Mononuclear cell (primary cell): ENCODE measurements around the gene CCDC69. TPM values are rescaled to one million over a fixed set of nuclear protein-coding genes. Genes with fewer than 3 reads are reported as not detected.
"Not testable (repeated sequence)": the region's sequence is repeated elsewhere in the genome, so short reads cannot be mapped to it uniquely, and the experiment has no call there.

Experiments used
- H3K27me3 ChIP-seq: 2 replicates; pipeline ENCODE4 v1.6.0; 2011; ENCODE audit warnings: low read length, control low read depth; ENCODE audit not compliant: insufficient read depth
- H3K4me1 ChIP-seq: 2 replicates; pipeline ENCODE4 v1.5.1; 2011; ENCODE audit warnings: mild to moderate bottlenecking, low read length, control low read depth; ENCODE audit not compliant: insufficient read depth
- H3K4me3 ChIP-seq: 2 replicates; pipeline ENCODE4 v1.5.1; 2011; ENCODE audit warnings: mild to moderate bottlenecking, low read length, moderate library complexity
- H3K9me3 ChIP-seq: 2 replicates; pipeline ENCODE4 v1.5.1; 2011; ENCODE audit warnings: low read depth, mild to moderate bottlenecking, control low read depth, low read length
- total RNA-seq: library from RNA; depleted of rRNA; stranded (reverse); fragments of >200 nt; gene quantifications from one replicate; pipeline ENCODE4 v1.2.3, GENCODE V29; 2012

CCDC69 gene
- total RNA-seq, 1 donor, result 142 TPM

GRCh38 chr5:151237685-151238084 lies 13.8 kb upstream of the CCDC69 start:
- Histone ChIP-seq H3K4me3 (no peak overlapping the region), H3K9me3 (no peaks in the 10 kb centered on the region), H3K27me3 (no peaks in the 10 kb centered on the region), H3K4me1 (peaks cover 75% of the 10 kb centered on the region)

- peaks cover 82% of the 10 kb centered on the region for H3K4me1 ChIP-seq
- no peaks in the 10 kb centered on the region for H3K27me3 ChIP-seq
- H3K9me3 ChIP-seq, result no peaks in the 10 kb centered on the region
- no peak overlapping the region for H3K4me3 ChIP-seq
These were observed 13.0 kb upstream of the CCDC69 start for GRCh38 chr5:151236888-151237287.

DNA sequence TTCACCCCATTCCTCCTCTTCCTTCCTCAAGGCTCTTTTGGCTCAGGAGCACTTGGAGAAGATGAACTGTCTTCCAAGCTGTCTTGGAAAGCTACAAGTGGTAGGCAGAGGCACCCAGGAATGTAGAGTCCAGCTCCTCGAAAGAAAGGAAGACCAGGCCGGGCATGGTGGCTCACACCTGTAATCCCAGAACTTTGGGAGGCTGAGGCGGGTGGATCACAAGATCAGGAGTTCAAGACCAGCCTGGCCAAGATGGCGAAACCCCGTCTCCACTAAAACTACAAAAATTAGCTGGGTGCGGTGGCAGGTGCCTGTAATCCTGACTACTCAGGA lies 11.3 kb upstream of the CCDC69 start:
- H3K9me3 ChIP-seq, H3K27me3 ChIP-seq, H3K4me3 ChIP-seq: not testable (repeated sequence)
- H3K4me1 ChIP-seq, result peaks cover 70% of the 10 kb centered on the region

- no peaks in the 10 kb centered on the region for H3K9me3 ChIP-seq
- no peak overlapping the region for H3K4me3 ChIP-seq
- peaks cover 65% of the 10 kb centered on the region for H3K4me1 ChIP-seq
- H3K27me3 ChIP-seq, result no peaks in the 10 kb centered on the region
These were observed 10.8 kb upstream of the CCDC69 start for GRCh38 chr5:151234476-151235238.

DNA sequence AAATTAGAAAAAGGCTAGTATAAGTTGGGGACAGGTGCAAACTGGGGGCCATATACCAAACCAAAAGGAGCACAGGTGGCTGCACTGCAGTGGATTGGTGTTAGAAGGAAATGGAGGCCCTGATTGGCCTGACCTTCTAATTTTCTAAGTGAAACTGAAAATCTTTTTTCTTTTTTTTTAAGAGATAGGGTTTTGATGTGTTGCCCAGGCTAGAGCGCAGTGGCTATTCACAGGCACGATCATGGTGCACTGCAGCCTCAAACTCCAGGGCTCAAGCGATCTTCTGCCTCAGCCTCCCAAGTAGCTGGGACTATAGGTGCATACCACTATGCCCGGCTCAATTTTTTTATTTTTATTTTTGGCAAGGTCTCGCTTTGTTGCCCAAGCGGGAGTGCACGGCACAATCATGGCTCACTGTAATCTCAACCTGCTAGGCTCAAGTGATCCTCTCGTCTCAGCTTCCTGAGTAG lies 9.8 kb upstream of the CCDC69 start:
- H3K4me3 ChIP-seq, result no peak overlapping the region
- peaks cover 55% of the 10 kb centered on the region for H3K4me1 ChIP-seq
- H3K27me3 ChIP-seq, result no peaks in the 10 kb centered on the region
- no peaks in the 10 kb centered on the region for H3K9me3 ChIP-seq

- peaks cover 58% of the 10 kb centered on the region for H3K4me1 ChIP-seq
These were observed 7.5 kb upstream of the CCDC69 start for GRCh38 chr5:151231359-151231758.

DNA sequence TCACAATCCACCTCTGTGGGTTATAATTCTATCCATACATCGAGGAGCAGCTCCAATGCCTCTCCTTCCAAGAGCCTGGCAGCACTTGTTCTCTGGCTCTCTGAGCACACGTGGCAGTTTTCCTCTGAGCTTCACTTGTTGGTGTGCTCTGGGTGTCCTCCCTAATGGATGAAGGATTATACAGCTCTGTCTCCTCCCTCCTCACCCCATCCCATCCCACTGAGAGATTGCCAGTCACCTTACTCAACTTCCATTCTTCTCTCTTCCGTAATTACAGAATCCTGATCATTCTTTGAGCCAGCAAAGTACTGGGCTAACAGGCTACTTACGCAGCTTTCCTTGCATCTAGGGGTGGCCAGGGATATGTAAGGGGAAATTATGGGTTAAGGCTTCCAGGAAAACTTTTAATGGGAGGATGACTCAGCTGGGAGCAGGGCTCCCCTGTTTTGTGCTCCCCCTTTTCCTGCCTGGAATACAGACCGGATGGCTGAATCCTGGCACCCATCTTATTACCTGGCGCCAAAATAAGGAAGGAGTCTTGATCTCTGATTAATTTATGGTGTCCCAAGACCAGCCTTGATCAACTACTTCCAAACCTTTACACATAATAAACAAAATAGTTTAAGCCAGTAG lies 6.3 kb upstream of the CCDC69 start:
- peaks cover 50% of the 10 kb centered on the region for H3K4me1 ChIP-seq
- H3K9me3 ChIP-seq, result no peaks in the 10 kb centered on the region
- no peak overlapping the region for H3K4me3 ChIP-seq
- no peaks in the 10 kb centered on the region for H3K27me3 ChIP-seq

More at GRCh38 chr5:151231359-151231758, 7.5 kb upstream of the CCDC69 start:
- Histone ChIP-seq H3K9me3 (no peaks in the 10 kb centered on the region), H3K27me3 (no peaks in the 10 kb centered on the region), H3K4me3 (no peak overlapping the region)

GRCh38 chr5:151228986-151229385 lies 5.1 kb upstream of the CCDC69 start:
- peaks cover 50% of the 10 kb centered on the region for H3K4me1 ChIP-seq
- no peaks in the 10 kb centered on the region for H3K9me3 ChIP-seq
- H3K27me3 ChIP-seq, result no peaks in the 10 kb centered on the region
- H3K4me3 ChIP-seq, result no peak overlapping the region

GRCh38 chr5:151227918-151228447 lies 4.1 kb upstream of the CCDC69 start:
- Histone ChIP-seq H3K4me1 (peaks cover 43% of the 10 kb centered on the region), H3K4me3 (no peak overlapping the region), H3K9me3 (no peaks in the 10 kb centered on the region), H3K27me3 (no peaks in the 10 kb centered on the region)

GRCh38 chr5:151225475-151225874 lies 1.6 kb upstream of the CCDC69 start:
- H3K27me3 ChIP-seq, result no peaks in the 10 kb centered on the region
- H3K4me3 ChIP-seq, result no peak overlapping the region
- no peaks in the 10 kb centered on the region for H3K9me3 ChIP-seq
- H3K4me1 ChIP-seq, result peaks cover 57% of the 10 kb centered on the region

GRCh38 chr5:151225071-151225470 lies 1.2 kb upstream of the CCDC69 start:
- H3K4me1 ChIP-seq, result peaks cover 61% of the 10 kb centered on the region
- no peaks in the 10 kb centered on the region for H3K27me3 ChIP-seq
- no peak overlapping the region for H3K4me3 ChIP-seq
- no peaks in the 10 kb centered on the region for H3K9me3 ChIP-seq

GRCh38 chr5:151224372-151224771 lies 480 bp upstream of the CCDC69 start:
- H3K4me1 ChIP-seq, result peaks cover 67% of the 10 kb centered on the region
- H3K27me3 ChIP-seq, result no peaks in the 10 kb centered on the region
- H3K4me3 ChIP-seq, result peak overlapping the region; percentile 78
- H3K9me3 ChIP-seq, result no peaks in the 10 kb centered on the region

DNA sequence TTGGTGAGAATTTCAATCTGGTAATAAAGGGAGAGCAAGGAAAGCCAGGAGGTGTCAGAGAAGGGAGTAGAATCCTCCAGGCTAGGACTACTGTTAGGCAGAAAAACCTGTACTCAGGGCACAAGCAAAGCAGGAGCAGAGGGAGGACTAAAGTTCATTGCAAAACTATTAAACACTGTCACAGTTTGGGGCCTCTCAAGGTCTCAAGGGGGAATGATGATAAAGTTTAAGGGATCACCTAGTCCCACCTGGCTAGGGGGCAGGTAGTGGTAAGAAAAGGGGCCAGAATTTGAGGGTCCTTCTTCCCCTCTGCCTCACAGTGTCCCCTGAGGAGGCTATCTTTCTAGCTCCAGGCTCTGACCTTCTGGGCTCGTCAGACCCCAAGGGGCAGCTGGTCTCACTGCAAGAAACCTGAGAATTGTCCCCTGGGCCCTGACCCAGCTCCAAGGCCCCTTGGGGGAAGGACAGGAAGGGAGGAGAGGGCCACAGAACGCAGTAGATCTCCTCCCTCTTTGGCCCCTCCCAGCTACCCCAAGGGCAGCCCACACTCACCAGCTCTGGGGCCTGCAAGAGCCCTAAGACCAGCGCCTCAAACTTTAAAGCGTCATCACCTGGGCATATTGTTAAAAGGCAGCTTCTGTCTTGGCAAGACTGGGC lies 974 bp downstream of the CCDC69 start:
- no peaks in the 10 kb centered on the region for H3K9me3 ChIP-seq
- H3K4me3 ChIP-seq, result peak overlapping the region; percentile 78
- H3K4me1 ChIP-seq, result peaks cover 78% of the 10 kb centered on the region
- no peaks in the 10 kb centered on the region for H3K27me3 ChIP-seq

DNA sequence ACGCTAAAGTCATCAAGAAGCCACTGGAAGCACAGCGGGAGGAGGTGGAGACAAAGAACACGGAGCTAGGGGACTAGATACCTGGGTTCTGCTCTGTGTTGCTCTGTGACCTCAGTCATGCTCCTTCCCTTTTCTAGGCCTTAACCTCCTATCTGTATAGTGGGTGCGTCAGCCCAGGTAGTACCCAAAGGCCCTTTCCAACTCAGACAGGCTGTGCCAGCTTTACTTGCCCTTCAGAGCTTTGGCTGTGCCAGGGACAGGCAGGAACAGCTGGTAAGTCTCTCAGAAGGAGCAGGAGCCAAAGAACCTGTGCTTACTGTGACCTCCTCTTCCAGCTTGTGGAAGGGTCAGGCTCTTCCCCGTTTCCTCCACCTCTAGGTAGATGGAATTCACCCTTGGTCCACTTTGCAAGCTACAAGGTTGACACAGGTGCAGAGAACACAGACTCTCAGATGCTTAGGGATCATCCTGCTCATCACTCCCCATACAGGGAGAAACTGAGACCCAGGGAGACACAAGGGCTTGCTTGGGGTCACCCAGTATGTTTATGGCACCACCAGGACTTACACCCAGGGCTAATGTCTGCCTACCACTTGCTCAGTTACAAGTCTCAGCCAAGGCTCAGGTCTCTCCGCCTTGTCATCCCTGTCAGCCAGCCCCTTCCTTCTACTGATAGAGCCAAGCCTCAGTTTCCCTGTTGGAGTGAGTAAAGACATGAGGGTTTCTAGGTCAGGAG lies 1.7 kb downstream of the CCDC69 start:
- H3K4me1 ChIP-seq, result peaks cover 79% of the 10 kb centered on the region
- H3K27me3 ChIP-seq, result no peaks in the 10 kb centered on the region
- peak overlapping the region; percentile 78 for H3K4me3 ChIP-seq
- no peaks in the 10 kb centered on the region for H3K9me3 ChIP-seq

DNA sequence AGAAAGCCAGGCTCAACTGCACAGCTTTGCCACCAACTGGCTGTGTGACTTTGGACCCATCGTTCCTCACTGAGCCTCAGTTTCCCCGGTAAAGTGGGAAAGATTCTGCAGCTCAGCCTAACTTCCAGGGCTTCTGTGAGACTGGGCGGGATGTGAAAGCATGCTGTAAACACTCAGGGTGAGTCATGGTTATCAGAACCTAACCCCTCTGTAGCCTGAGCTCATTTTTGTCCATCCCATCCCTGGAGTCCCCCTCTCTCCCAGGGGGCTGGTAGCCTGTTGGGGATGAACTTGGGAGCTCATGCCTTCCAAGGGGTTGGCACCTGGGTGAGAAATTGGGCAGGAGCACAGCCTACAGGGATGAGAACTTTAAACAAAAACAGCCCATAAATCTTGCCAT lies 2.3 kb downstream of the CCDC69 start:
- Histone ChIP-seq H3K4me1 (peaks cover 83% of the 10 kb centered on the region), H3K4me3 (no peak overlapping the region), H3K9me3 (no peaks in the 10 kb centered on the region), H3K27me3 (no peaks in the 10 kb centered on the region)
